WTC11 (cell line): Measurements from ENCODE around the gene COX5A. TPM values are rescaled to one million over a fixed set of nuclear protein-coding genes. Genes with fewer than 3 reads are reported as not detected.

Experiments used
- ATAC-seq: fragments of 200-7000 bp; cut with Tn5 transposase; 2 replicates; pipeline ENCODE4 v1.10.0; 2021; ENCODE audit warnings: mild to moderate bottlenecking, moderate library complexity
- CTCF ChIA-PET: fragments of 300-600 bp; sonication (Branson Sonifier 250); formaldehyde crosslinking; loops from one replicate; lab custom pipeline; 2021; ENCODE audit warnings: antibody characterized with exemption; lab: Charles Lee
- POLR2A ChIA-PET: fragments of 350-600 bp; sonication (Branson Sonifier 250); formaldehyde crosslinking; loops from one replicate; lab custom pipeline; 2021; ENCODE audit warnings: antibody characterized with exemption; lab: Charles Lee
- DNase-seq: peaks from one replicate; pipeline ENCODE4 v3.0.0; 2021; ENCODE audit warnings: low spot score
- H3K27ac Mint-ChIP-seq: 2 replicates; pipeline ENCODE4 v1.8.0; 2021; ENCODE audit warnings: mixed read lengths
- H3K27me3 Mint-ChIP-seq: 2 replicates; pipeline ENCODE4 v1.8.0; 2021; ENCODE audit warnings: low read depth, mild to moderate bottlenecking, moderate library complexity, mixed read lengths
- H3K36me3 Mint-ChIP-seq: 2 replicates; pipeline ENCODE4 v1.8.0; 2021; ENCODE audit warnings: mixed read lengths
- H3K4me1 Mint-ChIP-seq: 2 replicates; pipeline ENCODE4 v1.8.0; 2022; ENCODE audit warnings: mixed read lengths
- H3K4me3 Mint-ChIP-seq: 2 replicates; pipeline ENCODE4 v1.8.0; 2021; ENCODE audit warnings: mild to moderate bottlenecking, moderate library complexity, mixed read lengths
- H3K9me3 Mint-ChIP-seq: 2 replicates; pipeline ENCODE4 v1.8.0; 2021; ENCODE audit warnings: mixed read lengths
- CDX4 ChIP-seq: fragments of 250-450 bp; sonication (Bioruptor Pico); IDR thresholded peaks from 2 replicates; pipeline ENCODE4 v1.9.0; 2021; ENCODE audit warnings: moderate library complexity, mild to moderate bottlenecking, inconsistent platforms, borderline replicate concordance
- ELF4 ChIP-seq: sonication (generic); formaldehyde crosslinking; IDR thresholded peaks from 2 replicates; pipeline ENCODE4 v1.8.1; 2022; ENCODE audit warnings: low read depth, mild to moderate bottlenecking, moderate library complexity, missing genetic modification reagents
- GABPB1 ChIP-seq: sonication (generic); formaldehyde crosslinking; IDR thresholded peaks from 2 replicates; pipeline ENCODE4 v1.8.1; 2023; ENCODE audit warnings: mild to moderate bottlenecking, missing genetic modification reagents
- GRHL2 ChIP-seq: fragments of 250-450 bp; sonication (Bioruptor Pico); IDR thresholded peaks from 2 replicates; pipeline ENCODE4 v1.8.0; 2022; ENCODE audit warnings: mild to moderate bottlenecking, moderate library complexity; ENCODE audit not compliant: insufficient replicate concordance, severe bottlenecking
- NFATC4 ChIP-seq: fragments of 250-450 bp; sonication (Bioruptor Pico); IDR thresholded peaks from 2 replicates; pipeline ENCODE4 v1.9.0; 2021; ENCODE audit warnings: mild to moderate bottlenecking
- NFYB ChIP-seq: sonication (generic); formaldehyde crosslinking; conservative IDR thresholded peaks from 2 replicates; pipeline ENCODE4 v1.8.0; 2022; ENCODE audit warnings: low read depth, missing genetic modification reagents
- NR1H2 ChIP-seq: sonication (generic); formaldehyde crosslinking; IDR thresholded peaks from 2 replicates; pipeline ENCODE4 v1.9.0; 2021; ENCODE audit warnings: mild to moderate bottlenecking, moderate library complexity, missing genetic modification reagents
- PREB ChIP-seq: sonication (generic); formaldehyde crosslinking; IDR thresholded peaks from 2 replicates; pipeline ENCODE4 v1.8.1; 2022; ENCODE audit warnings: mild to moderate bottlenecking, missing genetic modification reagents, moderate library complexity, borderline replicate concordance
- TEAD1 ChIP-seq: sonication (generic); formaldehyde crosslinking; IDR thresholded peaks from 2 replicates; pipeline ENCODE4 v1.8.0; 2022; ENCODE audit warnings: mild to moderate bottlenecking, missing genetic modification reagents
- ZNF219 ChIP-seq: sonication (generic); formaldehyde crosslinking; IDR thresholded peaks from 2 replicates; pipeline ENCODE4 v1.8.0; 2023; ENCODE audit warnings: missing genetic modification reagents, mild to moderate bottlenecking, borderline replicate concordance
- ZSCAN18 ChIP-seq: fragments of 250-450 bp; sonication (Bioruptor Pico); IDR thresholded peaks from 2 replicates; pipeline ENCODE4 v2.1.2; 2022; ENCODE audit warnings: mild to moderate bottlenecking, moderate library complexity
- total RNA-seq: library from RNA; stranded (reverse); gene quantifications from 3 replicates; pipeline ENCODE4 v1.2.3, GENCODE V29; 2021
- TF ChIP-seq, protein P1 (sequence below): sonication (generic); formaldehyde crosslinking; IDR thresholded peaks from 2 replicates; pipeline ENCODE4 v1.8.1; 2022; ENCODE audit warnings: low read depth, mild to moderate bottlenecking, moderate library complexity, missing genetic modification reagents, borderline replicate concordance
- TF ChIP-seq, protein P2 (sequence below): fragments of 250-450 bp; sonication (Bioruptor Pico); conservative IDR thresholded peaks from 2 replicates; pipeline ENCODE4 v1.9.0; 2021; ENCODE audit warnings: mild to moderate bottlenecking
- TF ChIP-seq, protein P3 (sequence below): sonication (generic); formaldehyde crosslinking; IDR thresholded peaks from 2 replicates; pipeline ENCODE4 v1.8.1; 2023; ENCODE audit warnings: mild to moderate bottlenecking, missing genetic modification reagents, borderline replicate concordance
- TF ChIP-seq, protein P4 (sequence below): sonication (generic); formaldehyde crosslinking; IDR thresholded peaks from 2 replicates; pipeline ENCODE4 v1.8.1; 2023; ENCODE audit warnings: mild to moderate bottlenecking, missing genetic modification reagents, moderate library complexity
- TF ChIP-seq, protein P5 (sequence below): fragments of 250-450 bp; sonication (Bioruptor Pico); IDR thresholded peaks from 2 replicates; pipeline ENCODE4 v1.8.0; 2021; ENCODE audit warnings: mild to moderate bottlenecking

Gene COX5A
- total RNA-seq, 1 experiment from 2014 or later = 354 TPM

GRCh38 chr15:74902295-74903075 is 35.4 kb downstream of the COX5A start:
- Mint-ChIP-seq H3K4me3 (no peak overlapping the region), H3K36me3 (peaks cover 46% of the 10 kb centered on the region), H3K4me1 (peaks cover 14% of the 10 kb centered on the region), H3K27ac (no peak overlapping the region), H3K27me3 (no peaks in the 10 kb centered on the region), H3K9me3 (no peaks in the 10 kb centered on the region)
- TF ChIP-seq, protein P1, sequence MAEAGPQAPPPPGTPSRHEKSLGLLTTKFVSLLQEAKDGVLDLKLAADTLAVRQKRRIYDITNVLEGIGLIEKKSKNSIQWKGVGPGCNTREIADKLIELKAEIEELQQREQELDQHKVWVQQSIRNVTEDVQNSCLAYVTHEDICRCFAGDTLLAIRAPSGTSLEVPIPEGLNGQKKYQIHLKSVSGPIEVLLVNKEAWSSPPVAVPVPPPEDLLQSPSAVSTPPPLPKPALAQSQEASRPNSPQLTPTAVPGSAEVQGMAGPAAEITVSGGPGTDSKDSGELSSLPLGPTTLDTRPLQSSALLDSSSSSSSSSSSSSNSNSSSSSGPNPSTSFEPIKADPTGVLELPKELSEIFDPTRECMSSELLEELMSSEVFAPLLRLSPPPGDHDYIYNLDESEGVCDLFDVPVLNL = no peak
- TF ChIP-seq, protein P2, sequence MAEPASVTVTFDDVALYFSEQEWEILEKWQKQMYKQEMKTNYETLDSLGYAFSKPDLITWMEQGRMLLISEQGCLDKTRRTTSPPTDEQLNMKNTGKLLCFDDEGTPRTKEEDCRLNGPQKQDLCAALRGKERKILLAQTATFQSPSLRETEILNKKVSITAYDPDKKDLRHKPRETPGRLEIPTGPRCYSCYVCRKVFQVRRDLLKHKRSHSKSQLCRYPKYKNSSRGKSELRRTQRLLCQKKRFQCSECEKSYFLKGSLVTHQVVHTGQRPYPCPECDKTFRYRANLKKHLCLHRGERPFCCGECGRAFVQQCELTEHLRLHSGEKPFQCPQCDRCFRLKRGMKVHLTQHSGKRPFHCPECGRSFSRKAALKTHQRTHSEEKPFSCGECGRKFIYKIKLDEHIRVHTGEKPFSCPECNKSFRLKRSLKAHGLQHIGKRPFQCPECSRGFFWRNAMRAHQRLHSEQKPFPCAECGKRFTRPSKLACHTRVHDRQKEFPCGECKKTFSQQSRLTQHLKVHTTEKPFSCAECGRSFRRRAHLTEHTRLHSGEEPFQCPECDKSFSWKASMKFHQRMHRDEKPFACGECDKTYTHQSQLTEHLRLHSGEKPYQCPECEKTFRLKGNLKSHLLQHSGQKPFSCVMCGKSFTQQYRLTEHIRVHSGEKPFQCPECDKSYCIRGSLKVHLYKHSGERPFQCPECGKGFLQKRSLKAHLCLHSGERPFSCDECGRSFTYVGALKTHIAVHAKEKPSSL (CRISPR knock-in tag) = no peak
- TF ChIP-seq ZSCAN18 (CRISPR knock-in tag) (no peak), CDX4 (CRISPR knock-in tag) (no peak), ZNF219 (no peak), GABPB1 (no peak), TEAD1 (no peak), NFATC4 (CRISPR knock-in tag) (no peak), PREB (CRISPR knock-in tag) (no peak), NFYB (CRISPR knock-in tag) (no peak), NR1H2 (CRISPR knock-in tag) (no peak), GRHL2 (CRISPR knock-in tag) (no peak), ELF4 (CRISPR knock-in tag) (no peak)
- TF ChIP-seq, protein P3, sequence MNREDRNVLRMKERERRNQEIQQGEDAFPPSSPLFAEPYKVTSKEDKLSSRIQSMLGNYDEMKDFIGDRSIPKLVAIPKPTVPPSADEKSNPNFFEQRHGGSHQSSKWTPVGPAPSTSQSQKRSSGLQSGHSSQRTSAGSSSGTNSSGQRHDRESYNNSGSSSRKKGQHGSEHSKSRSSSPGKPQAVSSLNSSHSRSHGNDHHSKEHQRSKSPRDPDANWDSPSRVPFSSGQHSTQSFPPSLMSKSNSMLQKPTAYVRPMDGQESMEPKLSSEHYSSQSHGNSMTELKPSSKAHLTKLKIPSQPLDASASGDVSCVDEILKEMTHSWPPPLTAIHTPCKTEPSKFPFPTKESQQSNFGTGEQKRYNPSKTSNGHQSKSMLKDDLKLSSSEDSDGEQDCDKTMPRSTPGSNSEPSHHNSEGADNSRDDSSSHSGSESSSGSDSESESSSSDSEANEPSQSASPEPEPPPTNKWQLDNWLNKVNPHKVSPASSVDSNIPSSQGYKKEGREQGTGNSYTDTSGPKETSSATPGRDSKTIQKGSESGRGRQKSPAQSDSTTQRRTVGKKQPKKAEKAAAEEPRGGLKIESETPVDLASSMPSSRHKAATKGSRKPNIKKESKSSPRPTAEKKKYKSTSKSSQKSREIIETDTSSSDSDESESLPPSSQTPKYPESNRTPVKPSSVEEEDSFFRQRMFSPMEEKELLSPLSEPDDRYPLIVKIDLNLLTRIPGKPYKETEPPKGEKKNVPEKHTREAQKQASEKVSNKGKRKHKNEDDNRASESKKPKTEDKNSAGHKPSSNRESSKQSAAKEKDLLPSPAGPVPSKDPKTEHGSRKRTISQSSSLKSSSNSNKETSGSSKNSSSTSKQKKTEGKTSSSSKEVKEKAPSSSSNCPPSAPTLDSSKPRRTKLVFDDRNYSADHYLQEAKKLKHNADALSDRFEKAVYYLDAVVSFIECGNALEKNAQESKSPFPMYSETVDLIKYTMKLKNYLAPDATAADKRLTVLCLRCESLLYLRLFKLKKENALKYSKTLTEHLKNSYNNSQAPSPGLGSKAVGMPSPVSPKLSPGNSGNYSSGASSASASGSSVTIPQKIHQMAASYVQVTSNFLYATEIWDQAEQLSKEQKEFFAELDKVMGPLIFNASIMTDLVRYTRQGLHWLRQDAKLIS = no peak
- TF ChIP-seq, protein P4, sequence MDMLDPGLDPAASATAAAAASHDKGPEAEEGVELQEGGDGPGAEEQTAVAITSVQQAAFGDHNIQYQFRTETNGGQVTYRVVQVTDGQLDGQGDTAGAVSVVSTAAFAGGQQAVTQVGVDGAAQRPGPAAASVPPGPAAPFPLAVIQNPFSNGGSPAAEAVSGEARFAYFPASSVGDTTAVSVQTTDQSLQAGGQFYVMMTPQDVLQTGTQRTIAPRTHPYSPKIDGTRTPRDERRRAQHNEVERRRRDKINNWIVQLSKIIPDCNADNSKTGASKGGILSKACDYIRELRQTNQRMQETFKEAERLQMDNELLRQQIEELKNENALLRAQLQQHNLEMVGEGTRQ (CRISPR knock-in tag) = no peak
- TF ChIP-seq, protein P5, sequence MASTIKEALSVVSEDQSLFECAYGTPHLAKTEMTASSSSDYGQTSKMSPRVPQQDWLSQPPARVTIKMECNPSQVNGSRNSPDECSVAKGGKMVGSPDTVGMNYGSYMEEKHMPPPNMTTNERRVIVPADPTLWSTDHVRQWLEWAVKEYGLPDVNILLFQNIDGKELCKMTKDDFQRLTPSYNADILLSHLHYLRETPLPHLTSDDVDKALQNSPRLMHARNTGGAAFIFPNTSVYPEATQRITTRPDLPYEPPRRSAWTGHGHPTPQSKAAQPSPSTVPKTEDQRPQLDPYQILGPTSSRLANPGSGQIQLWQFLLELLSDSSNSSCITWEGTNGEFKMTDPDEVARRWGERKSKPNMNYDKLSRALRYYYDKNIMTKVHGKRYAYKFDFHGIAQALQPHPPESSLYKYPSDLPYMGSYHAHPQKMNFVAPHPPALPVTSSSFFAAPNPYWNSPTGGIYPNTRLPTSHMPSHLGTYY (CRISPR knock-in tag) = no peak
- CTCF ChIA-PET = interaction anchor here (0.6 to 4.1 kb wide), 62 partner anchors 8 to 405 kb away, joined by 3 to 50 read pairs (median 6); partner anchors contain the start of genes COX5A, CPLX3, MPI and PPCDC
- ATAC-seq (no peak), DNase-seq (no peak)
- POLR2A ChIA-PET = interaction anchor here (0.6 to 1.6 kb wide), 6 partner anchors 12 to 466 kb away, joined by 3 to 5 read pairs (median 4); partner anchors contain the start of genes MAN2C1, MPI and RPP25
